ENCODE data around the gene GALNT9. TPM values are rescaled to one million over a fixed set of nuclear protein-coding genes. Genes with fewer than 3 reads are reported as not detected.

GALNT9 gene
- total and polyA plus RNA-seq, 3 experiments from 2014 or later, result 0.18 TPM; not detected in 2

DNA sequence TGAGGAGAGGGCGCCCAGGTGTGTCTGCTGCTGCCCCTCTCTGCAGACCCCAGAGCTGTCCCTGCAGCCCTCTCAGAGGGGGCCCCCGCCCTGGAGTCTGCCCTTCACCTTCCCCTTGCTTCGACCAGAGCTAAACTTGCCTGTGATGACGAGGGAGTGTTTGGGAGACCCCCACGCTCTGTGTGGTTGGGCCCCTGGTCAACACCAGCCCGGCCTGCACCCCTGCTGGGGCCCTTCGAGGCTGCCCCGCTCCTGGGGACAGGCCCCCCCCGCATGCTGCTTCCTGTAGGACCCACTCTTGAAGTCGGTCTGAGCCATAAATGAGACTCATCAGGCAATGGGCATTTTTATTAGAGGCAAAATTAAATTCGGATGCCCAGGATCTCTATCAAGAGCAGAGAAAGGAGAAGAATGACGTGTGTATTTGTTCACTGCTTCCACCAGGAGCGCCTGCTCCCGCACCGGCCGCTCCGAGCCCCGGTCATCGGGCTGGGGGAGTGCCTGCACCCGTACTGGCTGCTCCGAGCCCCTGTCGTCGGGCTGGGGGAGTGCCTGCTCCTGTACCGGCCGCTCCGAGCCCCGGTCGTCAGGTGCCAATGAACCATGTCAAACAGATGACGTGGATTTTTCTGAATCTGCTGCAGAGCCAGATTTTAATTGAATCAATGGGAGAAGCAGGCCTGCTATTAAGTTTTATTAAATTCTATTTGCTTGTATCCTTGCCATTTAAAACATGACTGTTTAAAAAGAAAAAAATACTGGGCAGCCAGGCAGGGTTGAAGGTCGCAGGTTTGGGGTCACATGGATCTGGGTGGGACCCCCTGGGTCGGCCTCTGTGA lies 137.5 kb downstream of the GALNT9 start:
- no peaks in the 10 kb centered on the region for H3K27me3 Mint-ChIP-seq

DNA sequence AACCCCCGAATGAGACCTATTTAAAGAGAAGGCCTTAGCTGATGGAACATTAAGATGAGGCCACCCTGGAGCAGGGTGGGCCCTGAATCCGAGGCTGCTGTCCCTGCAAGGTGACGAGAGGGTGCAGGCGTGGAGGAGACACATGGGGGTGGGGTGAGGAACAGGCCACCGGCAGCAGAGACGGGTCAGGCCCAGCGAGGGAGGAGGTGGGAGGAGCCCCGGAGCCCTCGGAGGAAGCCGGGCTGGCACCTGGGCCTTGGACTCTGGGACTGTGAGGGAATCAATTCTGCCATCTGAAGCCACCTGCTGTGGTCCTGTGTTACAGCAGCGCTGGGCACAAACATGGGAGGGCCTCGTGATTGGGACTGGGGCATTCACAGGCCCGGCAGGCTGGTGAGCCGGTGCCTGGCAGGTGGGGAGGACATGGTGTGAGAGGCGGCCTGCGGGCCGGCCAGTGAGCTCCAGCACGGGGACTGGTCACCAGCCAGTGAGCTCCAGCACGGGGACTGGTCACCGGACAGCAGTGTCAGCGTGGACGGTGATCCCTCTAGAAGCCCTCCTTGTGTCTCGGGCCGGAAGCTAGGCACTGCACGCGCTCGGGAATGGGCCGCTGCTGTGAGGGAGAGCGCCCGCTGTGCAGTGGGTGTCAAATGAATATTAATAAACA lies 138.4 kb downstream of the GALNT9 start:
- H3K9me3 Mint-ChIP-seq, result peaks cover 4 to 9% (median 8%) of the 10 kb centered on the region in 5 donors
- peak overlapping the region; percentile 36 to 93 (median 75) for H3K4me3 Mint-ChIP-seq
- H3K4me3 ChIP-seq (ENCODE audit: low read length), result no peak overlapping the region
- H3K9me3 ChIP-seq (ENCODE audit: low read length), result peaks cover 8% of the 10 kb centered on the region
- peaks cover 24% of the 10 kb centered on the region for H3K4me1 ChIP-seq (ENCODE audit: insufficient read depth, low read length)
- CTCF ChIA-PET, result interaction anchor here (0.6 kb wide), 1 partner anchor 37 kb away, joined by 3 read pairs; no protein-coding TSS in a partner anchor
- H3K27ac ChIP-seq (ENCODE audit: low read depth, low read length), result no peak overlapping the region
- H3K27ac Mint-ChIP-seq, result peak overlapping the region in 4 of 8 donors; percentile 23 to 86 (median 64)
- no peaks in the 10 kb centered on the region for H3K36me3 ChIP-seq (ENCODE audit: insufficient read depth, low read length)
- no peak for DNase-seq
- peaks cover 26 to 56% (median 34%) of the 10 kb centered on the region in 3 donors for H3K4me1 Mint-ChIP-seq
- no peaks in the 10 kb centered on the region for H3K27me3 Mint-ChIP-seq
- H3K27me3 ChIP-seq (ENCODE audit: insufficient read depth, low read length, poor library complexity, severe bottlenecking), result no peaks in the 10 kb centered on the region
- POLR2A ChIA-PET, result no interaction called here
- H3K36me3 Mint-ChIP-seq, result peaks cover 2 to 8% (median 4%) of the 10 kb centered on the region in 3 donors

More for the DNA sequence above, 137.5 kb downstream of the GALNT9 start:
- H3K4me3 Mint-ChIP-seq, result peak overlapping the region in 3 of 7 donors; percentile 41 to 61 (median 48)
- H3K36me3 ChIP-seq (ENCODE audit: insufficient read depth, low read length), result no peaks in the 10 kb centered on the region
- H3K4me1 Mint-ChIP-seq, result peaks cover 18 to 46% (median 25%) of the 10 kb centered on the region in 3 donors
- peaks cover 2 to 8% (median 4%) of the 10 kb centered on the region in 3 donors for H3K36me3 Mint-ChIP-seq
- ChIA-PET CTCF (no interaction called here), POLR2A (no interaction called here)
- H3K4me3 ChIP-seq (ENCODE audit: low read length), result no peak overlapping the region
- peak overlapping the region in 1 of 8 donors; percentile 54 for H3K27ac Mint-ChIP-seq
- H3K9me3 ChIP-seq (ENCODE audit: low read length), result peaks cover 8% of the 10 kb centered on the region
- no peaks in the 10 kb centered on the region for H3K27me3 ChIP-seq (ENCODE audit: insufficient read depth, low read length, poor library complexity, severe bottlenecking)
- H3K4me1 ChIP-seq (ENCODE audit: insufficient read depth, low read length), result peaks cover 15% of the 10 kb centered on the region
- H3K9me3 Mint-ChIP-seq, result peaks cover 4 to 9% (median 8%) of the 10 kb centered on the region in 5 donors
- no peak for DNase-seq
- H3K27ac ChIP-seq (ENCODE audit: low read depth, low read length), result no peak overlapping the region

DNA sequence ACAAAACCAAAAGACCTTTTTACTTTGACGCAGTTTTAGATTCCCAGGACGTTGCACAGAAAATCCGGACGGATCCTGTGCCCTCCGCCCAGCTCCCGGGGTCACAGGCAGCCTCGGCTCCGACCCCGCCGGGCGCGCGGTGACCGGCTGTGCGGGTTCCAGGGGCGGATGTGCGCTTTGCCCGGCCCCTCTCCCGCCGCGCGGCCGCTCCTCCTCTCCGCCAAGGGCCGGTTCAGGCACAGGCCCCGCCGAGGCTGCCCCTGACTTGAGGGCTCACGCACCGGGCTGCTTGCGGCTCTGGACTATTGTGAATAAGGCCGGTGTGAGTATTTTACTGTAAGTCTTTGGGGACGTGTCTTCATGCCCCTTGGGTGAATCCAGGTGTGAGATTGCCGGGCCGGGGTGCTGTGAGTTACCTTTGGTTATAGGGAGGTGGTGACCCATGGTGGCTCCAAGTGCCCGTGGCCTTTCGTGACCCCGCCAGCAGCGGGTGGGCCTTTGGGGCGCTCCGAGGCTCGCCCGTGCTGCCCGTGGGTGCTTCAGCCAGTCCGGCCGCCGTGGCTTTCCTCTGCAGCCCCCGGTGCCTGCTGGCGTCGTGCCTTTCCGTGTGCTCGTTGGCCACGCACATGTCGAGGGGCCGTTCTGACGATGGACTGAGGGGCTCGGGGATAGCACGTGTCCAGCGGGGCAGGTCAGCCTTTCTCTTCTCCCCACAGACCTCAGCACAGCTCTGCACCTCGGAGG lies 139.2 kb downstream of the GALNT9 start:
- POLR2A ChIA-PET, result interaction anchor here (0.5 to 1.7 kb wide), 3 partner anchors 11 to 369 kb away, joined by 3 to 16 read pairs (median 3); no protein-coding TSS in a partner anchor
- DNase-seq, result no peak

DNA sequence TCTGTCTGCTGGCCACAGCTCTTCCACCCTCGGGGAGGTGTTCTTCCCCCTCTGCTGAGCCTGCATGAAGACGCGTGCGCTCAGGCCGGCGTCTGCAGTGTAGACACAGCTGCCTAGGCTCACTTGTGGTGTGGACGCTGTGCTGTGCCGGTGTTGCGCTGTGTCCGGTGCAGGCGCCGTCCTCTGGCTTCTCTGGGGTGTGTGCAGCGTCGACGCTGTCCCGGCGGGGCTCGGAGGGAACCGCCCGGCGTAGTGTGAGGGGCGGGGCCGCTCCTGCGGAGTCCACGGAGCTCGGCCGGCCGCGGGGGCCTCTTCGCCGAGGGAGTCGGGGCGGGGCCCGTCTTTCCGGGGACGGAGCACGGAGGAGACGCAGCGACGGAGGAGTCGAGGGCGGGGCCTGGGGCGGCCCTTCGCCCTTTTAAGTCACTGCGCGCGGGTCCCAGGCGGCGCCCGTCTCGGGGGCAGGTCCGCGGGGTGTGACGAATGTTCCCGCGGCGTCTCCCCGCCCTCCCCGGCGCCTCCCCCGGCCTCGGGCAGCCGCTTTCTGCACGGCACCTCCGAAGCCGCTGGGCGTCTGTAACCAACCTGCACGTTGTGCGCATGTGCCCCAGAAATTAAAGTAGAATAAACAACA lies 139.9 kb downstream of the GALNT9 start:
- peak overlapping the region; percentile 67 for H3K27ac ChIP-seq (ENCODE audit: low read depth, low read length)
- peaks cover 32 to 65% (median 44%) of the 10 kb centered on the region in 3 donors for H3K4me1 Mint-ChIP-seq
- H3K4me1 ChIP-seq (ENCODE audit: insufficient read depth, low read length), result peaks cover 35% of the 10 kb centered on the region
- H3K27me3 ChIP-seq (ENCODE audit: insufficient read depth, low read length, poor library complexity, severe bottlenecking), result no peaks in the 10 kb centered on the region
- DNase-seq, result peak; percentile 90 to 96 (median 94)
- peaks cover 4 to 12% (median 10%) of the 10 kb centered on the region in 5 donors for H3K9me3 Mint-ChIP-seq
- POLR2A ChIA-PET, result interaction anchor here (0.5 to 1.7 kb wide), 3 partner anchors 10 to 370 kb away, joined by 3 to 16 read pairs (median 3); no protein-coding TSS in a partner anchor
- H3K27me3 Mint-ChIP-seq, result peaks cover 0 to 4% of the 10 kb centered on the region in 2 donors
- no peaks in the 10 kb centered on the region for H3K36me3 ChIP-seq (ENCODE audit: insufficient read depth, low read length)
- H3K9me3 ChIP-seq (ENCODE audit: low read length), result peaks cover 8% of the 10 kb centered on the region
- H3K27ac Mint-ChIP-seq, result peak overlapping the region; percentile 89 to 98 (median 97)
- H3K4me3 ChIP-seq (ENCODE audit: low read length), result peak overlapping the region; percentile 82
- peak overlapping the region; percentile 86 to 95 (median 93) for H3K4me3 Mint-ChIP-seq
- CTCF ChIA-PET, result interaction anchor here (1.0 to 2.1 kb wide), 6 partner anchors 9 to 225 kb away, joined by 3 to 7 read pairs (median 4); no protein-coding TSS in a partner anchor
- peaks cover 4 to 8% (median 4%) of the 10 kb centered on the region in 3 donors for H3K36me3 Mint-ChIP-seq

More for the DNA sequence above, 139.2 kb downstream of the GALNT9 start:
- Histone ChIP-seq H3K27ac (ENCODE audit: low read depth, low read length) (peak overlapping the region; percentile 67), H3K4me3 (ENCODE audit: low read length) (peak overlapping the region; percentile 76), H3K4me1 (ENCODE audit: insufficient read depth, low read length) (peaks cover 32% of the 10 kb centered on the region), H3K9me3 (ENCODE audit: low read length) (peaks cover 8% of the 10 kb centered on the region), H3K27me3 (ENCODE audit: insufficient read depth, low read length, poor library complexity, severe bottlenecking) (no peaks in the 10 kb centered on the region), H3K36me3 (ENCODE audit: insufficient read depth, low read length) (no peaks in the 10 kb centered on the region)
- Mint-ChIP-seq H3K27ac (peak overlapping the region; percentile 89 to 97 (median 92)), H3K4me3 (peak overlapping the region; percentile 86 to 95 (median 93)), H3K4me1 (peaks cover 31 to 63% (median 42%) of the 10 kb centered on the region in 3 donors), H3K27me3 (peaks cover 0 to 2% of the 10 kb centered on the region in 2 donors), H3K36me3 (peaks cover 4 to 8% (median 4%) of the 10 kb centered on the region in 3 donors), H3K9me3 (peaks cover 4 to 12% (median 10%) of the 10 kb centered on the region in 5 donors)
- CTCF ChIA-PET, result interaction anchor here (1.0 to 2.1 kb wide), 5 partner anchors 11 to 224 kb away, joined by 3 to 7 read pairs (median 4); no protein-coding TSS in a partner anchor

DNA sequence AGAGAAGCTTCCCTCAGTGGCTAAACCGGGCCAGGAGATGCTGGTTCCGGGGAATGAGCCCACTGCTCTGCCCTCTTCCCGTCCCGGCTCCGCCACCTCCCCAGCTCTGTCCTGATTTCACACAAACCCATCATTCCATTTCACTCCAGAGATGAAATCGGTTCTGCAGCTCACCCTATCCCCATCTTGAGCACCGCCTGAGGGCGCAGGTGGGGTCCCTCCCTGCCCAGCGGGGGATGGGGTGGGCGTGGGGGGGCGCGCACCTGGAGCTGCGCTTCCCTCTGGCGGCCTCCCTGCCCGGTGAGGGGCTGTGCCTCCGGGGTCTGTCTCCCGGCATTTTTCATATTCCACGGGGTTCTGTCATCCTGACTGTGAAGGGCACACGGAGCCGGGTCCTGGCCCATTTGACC lies 140.5 kb downstream of the GALNT9 start:
- CTCF ChIA-PET, result interaction anchor here (1.0 to 2.1 kb wide), 5 partner anchors 9 to 226 kb away, joined by 3 to 7 read pairs (median 4); no protein-coding TSS in a partner anchor
- peaks cover 35 to 65% (median 44%) of the 10 kb centered on the region in 3 donors for H3K4me1 Mint-ChIP-seq
- H3K4me1 ChIP-seq (ENCODE audit: insufficient read depth, low read length), result peaks cover 35% of the 10 kb centered on the region
- peaks cover 7% of the 10 kb centered on the region for H3K9me3 ChIP-seq (ENCODE audit: low read length)
- peaks cover 0 to 4% of the 10 kb centered on the region in 2 donors for H3K27me3 Mint-ChIP-seq
- H3K27ac ChIP-seq (ENCODE audit: low read depth, low read length), result peak overlapping the region; percentile 54
- H3K36me3 Mint-ChIP-seq, result peaks cover 2 to 9% (median 3%) of the 10 kb centered on the region in 3 donors
- no peaks in the 10 kb centered on the region for H3K36me3 ChIP-seq (ENCODE audit: insufficient read depth, low read length)
- peaks cover 0 to 11% (median 9%) of the 10 kb centered on the region in 5 donors for H3K9me3 Mint-ChIP-seq
- no peaks in the 10 kb centered on the region for H3K27me3 ChIP-seq (ENCODE audit: insufficient read depth, low read length, poor library complexity, severe bottlenecking)
- peak overlapping the region; percentile 89 to 98 (median 97) for H3K27ac Mint-ChIP-seq
- DNase-seq, result peak in 1 of 5 donors; percentile 28
- H3K4me3 Mint-ChIP-seq, result peak overlapping the region; percentile 86 to 95 (median 93)
- H3K4me3 ChIP-seq (ENCODE audit: low read length), result peak overlapping the region; percentile 82
- POLR2A ChIA-PET, result interaction anchor here (1.2 to 1.7 kb wide), 2 partner anchors 10 to 35 kb away, joined by 3 to 16 read pairs; no protein-coding TSS in a partner anchor

DNA sequence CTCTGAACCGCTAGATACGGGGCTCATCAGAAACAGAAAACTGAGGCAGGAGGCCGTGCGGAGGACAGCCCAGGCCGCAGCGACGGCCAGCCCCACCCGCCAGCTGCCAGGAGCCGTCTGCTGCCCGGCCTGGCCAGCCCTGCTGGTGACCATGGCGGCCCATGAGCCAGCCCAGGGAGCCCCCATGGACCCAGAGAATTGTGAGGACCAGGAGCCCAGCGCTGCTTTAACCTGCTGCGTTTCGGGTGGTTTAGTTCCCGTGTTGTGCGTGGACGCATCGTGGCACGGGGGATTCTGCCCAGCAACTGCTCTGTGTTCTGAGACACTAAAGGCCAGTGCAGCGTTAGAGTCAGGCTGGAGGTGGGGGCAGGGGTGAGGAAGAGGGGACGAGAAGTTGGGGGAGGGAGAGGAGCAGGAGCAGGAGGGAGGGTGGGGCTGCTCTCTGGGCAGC lies 140.9 kb downstream of the GALNT9 start:
- H3K4me3 ChIP-seq (ENCODE audit: low read length), result peak overlapping the region; percentile 82
- H3K4me1 ChIP-seq (ENCODE audit: insufficient read depth, low read length), result peaks cover 35% of the 10 kb centered on the region
- Mint-ChIP-seq H3K4me3 (peak overlapping the region; percentile 68 to 93 (median 86)), H3K4me1 (peaks cover 35 to 65% (median 44%) of the 10 kb centered on the region in 3 donors), H3K27me3 (peaks cover 0 to 4% of the 10 kb centered on the region in 2 donors), H3K27ac (peak overlapping the region in 7 of 8 donors; percentile 25 to 79 (median 38)), H3K36me3 (peaks cover 2 to 6% (median 3%) of the 10 kb centered on the region in 3 donors), H3K9me3 (peaks cover 0 to 8% (median 7%) of the 10 kb centered on the region in 5 donors)
- H3K36me3 ChIP-seq (ENCODE audit: insufficient read depth, low read length), result no peaks in the 10 kb centered on the region
- CTCF ChIA-PET, result interaction anchor here (1.5 to 2.1 kb wide), 3 partner anchors 8 to 25 kb away, joined by 3 to 7 read pairs (median 5); no protein-coding TSS in a partner anchor
- POLR2A ChIA-PET, result interaction anchor here (1.7 kb wide), 1 partner anchor 9 kb away, joined by 16 read pairs; no protein-coding TSS in a partner anchor
- H3K27me3 ChIP-seq (ENCODE audit: insufficient read depth, low read length, poor library complexity, severe bottlenecking), result no peaks in the 10 kb centered on the region
- H3K27ac ChIP-seq (ENCODE audit: low read depth, low read length), result no peak overlapping the region
- H3K9me3 ChIP-seq (ENCODE audit: low read length), result peaks cover 3% of the 10 kb centered on the region
- DNase-seq, result no peak
